SK-N-MC (cell line): Measurements from ENCODE around the gene PLAAT4.

ENCODE experiments used
- EZH2 ChIP-seq: fragments of 200-600 bp; sonication (generic); IDR thresholded peaks from one replicate; pipeline ENCODE4 v1.6.1; 2017; ENCODE audit warnings: antibody characterized with exemption
- POLR2AphosphoS5 ChIP-seq: IDR thresholded peaks from 2 replicates; pipeline ENCODE4 v1.6.1; 2012; ENCODE audit warnings: mild to moderate bottlenecking, low read depth, low read length, borderline replicate concordance

GRCh38 chr11:63586451-63587166, 50.0 kb downstream of the PLAAT4 start:
- no peak for TF ChIP-seq POLR2AphosphoS5
- TF ChIP-seq EZH2 = no peak
